GM19397 (cell line): ENCODE data around the gene IBA57.
"Not testable (repeated sequence)": the region's sequence is repeated elsewhere in the genome, so short reads cannot be mapped to it uniquely, and the experiment has no call there.

ENCODE experiments used
- ATAC-seq: cut with Tn5 transposase; IDR thresholded peaks from one replicate; pipeline ENCODE4 v1.9.1; 2021; ENCODE audit warnings: mild to moderate bottlenecking, moderate library complexity; ENCODE audit not compliant: unreplicated experiment

Gene IBA57

GRCh38 chr1:228170666-228171065 lies 5.1 kb downstream of the IBA57 start:
- ATAC-seq, result no peak

GRCh38 chr1:228171221-228171891 lies 5.8 kb downstream of the IBA57 start:
- ATAC-seq, result no peak

GRCh38 chr1:228172591-228173527 lies 7.3 kb downstream of the IBA57 start:
- ATAC-seq, result no peak

GRCh38 chr1:228173528-228174481 lies 8.2 kb downstream of the IBA57 start:
- ATAC-seq, result not testable (repeated sequence)

GRCh38 chr1:228174482-228175315 lies 9.1 kb downstream of the IBA57 start:
- no peak for ATAC-seq

GRCh38 chr1:228175316-228176023 lies 9.9 kb downstream of the IBA57 start:
- ATAC-seq, result no peak

- no peak for ATAC-seq
Measured at GRCh38 chr1:228176024-228176395, 10.4 kb downstream of the IBA57 start.

GRCh38 chr1:228176461-228177182 lies 11.0 kb downstream of the IBA57 start:
- no peak for ATAC-seq

GRCh38 chr1:228177183-228177475 lies 11.5 kb downstream of the IBA57 start:
- no peak for ATAC-seq

GRCh38 chr1:228177721-228178710 lies 12.4 kb downstream of the IBA57 start:
- no peak for ATAC-seq

GRCh38 chr1:228178737-228179684 lies 13.4 kb downstream of the IBA57 start:
- ATAC-seq, result no peak

GRCh38 chr1:228180271-228180958 lies 14.8 kb downstream of the IBA57 start:
- ATAC-seq, result no peak

GRCh38 chr1:228180959-228181644 lies 15.5 kb downstream of the IBA57 start:
- no peak for ATAC-seq

- no peak for ATAC-seq
Measured at GRCh38 chr1:228181645-228182034, 16.0 kb downstream of the IBA57 start.

- ATAC-seq, result no peak
Measured at GRCh38 chr1:228182296-228183030, 16.9 kb downstream of the IBA57 start.
